GM12865 (cell line): ENCODE measurements around the gene CRYAA.

Source experiments
- DNase-seq: peaks from one replicate; pipeline ENCODE4 v3.0.0; 2010; ENCODE audit warnings: low read depth
- H3K4me3 ChIP-seq: 2 replicates; pipeline ENCODE4 v1.5.1; 2011; ENCODE audit warnings: mild to moderate bottlenecking, low read depth, low read length, control low read depth
- CTCF ChIP-seq: IDR thresholded peaks from 2 replicates; pipeline ENCODE4 v1.5.1; 2011; ENCODE audit warnings: low read length, control low read depth, low read depth, inconsistent platforms; ENCODE audit not compliant: insufficient read depth; ENCODE audit errors: missing control alignments

CRYAA gene

DNA sequence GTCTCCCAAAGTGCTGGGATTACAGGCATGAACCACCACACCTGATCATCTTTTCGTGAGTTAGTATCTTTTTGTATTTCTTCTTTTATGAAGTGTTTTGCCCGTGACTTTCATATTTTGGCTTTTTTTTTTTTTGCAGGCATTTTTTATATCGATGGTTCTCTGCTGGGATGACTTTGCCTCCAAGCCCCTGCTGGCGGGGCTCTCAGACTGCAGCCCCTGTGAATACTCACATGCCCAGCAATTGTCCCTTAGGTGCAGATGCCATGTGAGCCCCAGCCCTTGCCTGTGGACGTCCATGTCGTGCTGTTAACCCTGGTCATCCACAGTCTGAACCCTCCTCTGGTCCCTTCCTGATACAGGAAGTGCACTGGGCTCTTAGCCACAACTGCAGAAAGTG lies 21.7 kb downstream of the CRYAA start:
- no peak for TF ChIP-seq CTCF
- no peak overlapping the region for H3K4me3 ChIP-seq
- no peak for DNase-seq

DNA sequence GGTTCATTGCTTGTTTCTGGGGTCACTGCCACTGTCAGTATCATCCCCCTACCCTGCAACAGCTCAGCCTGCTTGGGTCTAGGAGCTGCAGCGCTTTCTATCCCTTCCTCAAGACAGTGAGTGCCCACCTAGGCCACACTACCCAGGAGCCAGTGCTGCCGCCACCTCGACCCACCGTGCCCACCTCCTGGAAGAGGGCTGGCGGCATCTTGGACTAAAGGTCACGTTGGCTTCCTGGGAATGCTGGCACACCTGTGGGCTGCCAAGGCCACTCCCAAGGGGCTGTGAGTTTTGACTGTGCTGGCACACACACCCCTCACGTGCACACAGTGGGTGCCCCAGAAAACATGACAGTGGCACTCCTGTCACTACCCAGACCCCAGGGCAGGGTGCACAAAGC lies 22.1 kb downstream of the CRYAA start:
- H3K4me3 ChIP-seq: no peak overlapping the region
- no peak for DNase-seq
- TF ChIP-seq CTCF: no peak

DNA sequence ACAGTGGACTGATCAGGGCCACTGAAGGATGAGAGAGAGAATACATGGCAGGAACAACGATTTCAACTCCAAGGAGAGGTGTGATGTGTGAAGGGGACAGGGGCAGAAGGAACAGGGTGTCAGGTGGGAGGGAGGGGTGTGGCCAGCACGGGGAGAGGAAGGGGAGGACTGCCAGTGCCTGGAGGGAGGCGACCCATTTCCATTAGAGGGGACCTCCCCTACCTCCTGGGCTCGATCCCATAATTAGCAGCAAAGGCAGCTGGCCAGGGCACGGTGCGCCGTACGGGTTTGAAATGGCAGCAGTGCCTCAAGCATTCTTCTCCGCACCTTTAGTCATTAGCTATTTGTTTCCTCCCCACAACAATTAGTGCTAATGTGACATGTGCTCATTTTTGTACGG lies 22.7 kb downstream of the CRYAA start:
- TF ChIP-seq CTCF: no peak
- H3K4me3 ChIP-seq: no peak overlapping the region
- no peak for DNase-seq

GRCh38 chr21:43191971-43192370 lies 23.2 kb downstream of the CRYAA start:
- no peak for TF ChIP-seq CTCF
- no peak for DNase-seq
- no peak overlapping the region for H3K4me3 ChIP-seq

GRCh38 chr21:43192501-43193081 lies 23.8 kb downstream of the CRYAA start:
- TF ChIP-seq CTCF: no peak
- no peak for DNase-seq
- H3K4me3 ChIP-seq: no peak overlapping the region

GRCh38 chr21:43193088-43193650 lies 24.4 kb downstream of the CRYAA start:
- no peak overlapping the region for H3K4me3 ChIP-seq
- no peak for DNase-seq
- no peak for TF ChIP-seq CTCF
